Activated CD4-positive, alpha-beta T cell treated with anti-CD3 and anti-CD28 coated beads, Interleukin-2, amount 10 ng/mL, durations not matched to agents 7 days and 5 days (primary cell): ENCODE measurements around the gene FXYD6. TPM values are rescaled to one million over a fixed set of nuclear protein-coding genes. Genes with fewer than 3 reads are reported as not detected.
"Not testable (repeated sequence)": the region's sequence is repeated elsewhere in the genome, so short reads cannot be mapped to it uniquely, and the experiment has no call there.

Experiments used
- CTCF ChIA-PET: fragments of 350-600 bp; sonication (Branson Sonifier 250); formaldehyde crosslinking; loops from one replicate; lab custom pipeline; 2021; ENCODE audit warnings: antibody characterized with exemption; lab: Charles Lee
- POLR2A ChIA-PET: fragments of 350-600 bp; sonication (Branson Sonifier 250); formaldehyde crosslinking; loops from one replicate; lab custom pipeline; 2021; ENCODE audit warnings: antibody characterized with exemption; lab: Charles Lee
- DNase-seq: peaks from one replicate; pipeline ENCODE4 v3.0.0-alpha.2; 2020
- H3K27ac Mint-ChIP-seq: one replicate; pipeline ENCODE4 v1.8.0; 2021; ENCODE audit warnings: mild to moderate bottlenecking, moderate library complexity, mixed read lengths
- H3K27me3 Mint-ChIP-seq: one replicate; pipeline ENCODE4 v1.8.0; 2021; ENCODE audit warnings: mixed read lengths
- H3K36me3 Mint-ChIP-seq: one replicate; pipeline ENCODE4 v1.8.0; 2021; ENCODE audit warnings: low read depth, mixed read lengths
- H3K4me1 Mint-ChIP-seq: one replicate; pipeline ENCODE4 v1.8.0; 2021; ENCODE audit warnings: mixed read lengths
- H3K4me3 Mint-ChIP-seq: one replicate; pipeline ENCODE4 v1.8.0; 2021; ENCODE audit warnings: mild to moderate bottlenecking, moderate library complexity, mixed read lengths
- H3K9me3 Mint-ChIP-seq: one replicate; pipeline ENCODE4 v1.8.0; 2021; ENCODE audit warnings: mixed read lengths
- total RNA-seq, 2 experiments: library from RNA; stranded (reverse); gene quantifications; one replicate each; pipeline ENCODE4 v1.2.3, GENCODE V29; 2021

Gene FXYD6
- total RNA-seq, 2 experiments from 2014 or later, result not detected

GRCh38 chr11:117871160-117871559, 5.3 kb downstream of the FXYD6 start:
- POLR2A ChIA-PET, result no interaction called here
- no peaks in the 10 kb centered on the region for H3K36me3 Mint-ChIP-seq
- peaks cover 35% of the 10 kb centered on the region for H3K4me1 Mint-ChIP-seq
- no peak overlapping the region for H3K4me3 Mint-ChIP-seq
- DNase-seq, result no peak
- CTCF ChIA-PET, result interaction anchor here (1.4 kb wide), 1 partner anchor 18 kb away, joined by 3 read pairs; no protein-coding TSS in a partner anchor
- H3K27ac Mint-ChIP-seq, result no peak overlapping the region
- H3K27me3 Mint-ChIP-seq, result peaks cover 25% of the 10 kb centered on the region
- H3K9me3 Mint-ChIP-seq, result no peaks in the 10 kb centered on the region

GRCh38 chr11:117870103-117870952, 6.1 kb downstream of the FXYD6 start:
- peaks cover 28% of the 10 kb centered on the region for H3K4me1 Mint-ChIP-seq
- peaks cover 16% of the 10 kb centered on the region for H3K27me3 Mint-ChIP-seq
- H3K4me3 Mint-ChIP-seq, result no peak overlapping the region
- H3K36me3 Mint-ChIP-seq, result no peaks in the 10 kb centered on the region
- H3K27ac Mint-ChIP-seq, result no peak overlapping the region
- ChIA-PET POLR2A (no interaction called here), CTCF (no interaction called here)
- DNase-seq, result no peak
- no peaks in the 10 kb centered on the region for H3K9me3 Mint-ChIP-seq

GRCh38 chr11:117869604-117870003, 6.9 kb downstream of the FXYD6 start:
- POLR2A ChIA-PET, result no interaction called here
- Mint-ChIP-seq H3K27me3 (peaks cover 11% of the 10 kb centered on the region), H3K36me3 (no peaks in the 10 kb centered on the region), H3K9me3 (no peaks in the 10 kb centered on the region), H3K4me3 (no peak overlapping the region), H3K4me1 (peaks cover 23% of the 10 kb centered on the region), H3K27ac (no peak overlapping the region)
- DNase-seq, result no peak
- CTCF ChIA-PET, result no interaction called here

GRCh38 chr11:117868815-117869561, 7.5 kb downstream of the FXYD6 start:
- Mint-ChIP-seq H3K4me1 (peaks cover 17% of the 10 kb centered on the region), H3K4me3 (no peak overlapping the region), H3K27ac (no peak overlapping the region), H3K9me3 (no peaks in the 10 kb centered on the region), H3K27me3 (peaks cover 9% of the 10 kb centered on the region), H3K36me3 (no peaks in the 10 kb centered on the region)
- ChIA-PET POLR2A (no interaction called here), CTCF (no interaction called here)
- no peak for DNase-seq

- DNase-seq, result no peak
- Mint-ChIP-seq H3K27me3 (peaks cover 11% of the 10 kb centered on the region), H3K36me3 (no peaks in the 10 kb centered on the region), H3K27ac (no peak overlapping the region), H3K4me3 (no peak overlapping the region), H3K9me3 (no peaks in the 10 kb centered on the region), H3K4me1 (peaks cover 9% of the 10 kb centered on the region)
- CTCF ChIA-PET, result interaction anchor here (1.0 kb wide), 1 partner anchor 46 kb away, joined by 3 read pairs; no protein-coding TSS in a partner anchor
- POLR2A ChIA-PET, result no interaction called here
Measured at GRCh38 chr11:117868088-117868487, 8.4 kb downstream of the FXYD6 start.

- CTCF ChIA-PET, result interaction anchor here (0.6 kb wide), 1 partner anchor 262 kb away, joined by 4 read pairs; no protein-coding TSS in a partner anchor
- H3K36me3 Mint-ChIP-seq, result no peaks in the 10 kb centered on the region
Measured at GRCh38 chr11:117866526-117866925, 9.9 kb downstream of the FXYD6 start.

GRCh38 chr11:117865546-117865945, 10.9 kb downstream of the FXYD6 start:
- CTCF ChIA-PET, result interaction anchor here (1.3 kb wide), 1 partner anchor 81 kb away, joined by 4 read pairs; no protein-coding TSS in a partner anchor
- POLR2A ChIA-PET, H3K4me3 Mint-ChIP-seq, H3K27ac Mint-ChIP-seq, H3K36me3 Mint-ChIP-seq, H3K9me3 Mint-ChIP-seq, H3K27me3 Mint-ChIP-seq, DNase-seq, H3K4me1 Mint-ChIP-seq: not testable (repeated sequence)

More at GRCh38 chr11:117866526-117866925, 9.9 kb downstream of the FXYD6 start:
- peaks cover 9% of the 10 kb centered on the region for H3K27me3 Mint-ChIP-seq
- H3K4me1 Mint-ChIP-seq, result peaks cover 5% of the 10 kb centered on the region
- H3K27ac Mint-ChIP-seq, result no peak overlapping the region
- POLR2A ChIA-PET, result no interaction called here
- H3K4me3 Mint-ChIP-seq, result no peak overlapping the region
- DNase-seq, result no peak
- H3K9me3 Mint-ChIP-seq, result no peaks in the 10 kb centered on the region

GRCh38 chr11:117863383-117863782, 13.1 kb downstream of the FXYD6 start:
- H3K4me3 Mint-ChIP-seq, result no peak overlapping the region
- H3K9me3 Mint-ChIP-seq, result no peaks in the 10 kb centered on the region
- no peak for DNase-seq
- H3K36me3 Mint-ChIP-seq, result no peaks in the 10 kb centered on the region
- POLR2A ChIA-PET, result no interaction called here
- H3K27me3 Mint-ChIP-seq, result peaks cover 9% of the 10 kb centered on the region
- H3K27ac Mint-ChIP-seq, result no peak overlapping the region
- peaks cover 8% of the 10 kb centered on the region for H3K4me1 Mint-ChIP-seq
- CTCF ChIA-PET, result interaction anchor here (1.2 kb wide), 1 partner anchor 20 kb away, joined by 4 read pairs; no protein-coding TSS in a partner anchor

GRCh38 chr11:117862753-117863152, 13.7 kb downstream of the FXYD6 start:
- H3K9me3 Mint-ChIP-seq, result no peaks in the 10 kb centered on the region
- H3K27ac Mint-ChIP-seq, result no peak overlapping the region
- H3K4me1 Mint-ChIP-seq, result peaks cover 8% of the 10 kb centered on the region
- H3K4me3 Mint-ChIP-seq, result no peak overlapping the region
- POLR2A ChIA-PET, result no interaction called here
- CTCF ChIA-PET, result interaction anchor here (1.4 kb wide), 1 partner anchor 84 kb away, joined by 7 read pairs; no protein-coding TSS in a partner anchor
- peaks cover 9% of the 10 kb centered on the region for H3K27me3 Mint-ChIP-seq
- no peak for DNase-seq
- H3K36me3 Mint-ChIP-seq, result no peaks in the 10 kb centered on the region

GRCh38 chr11:117862019-117862725, 14.3 kb downstream of the FXYD6 start:
- ChIA-PET CTCF (interaction anchor here (1.4 to 1.5 kb wide), 2 partner anchors 14 to 85 kb away, joined by 3 to 7 read pairs; no protein-coding TSS in a partner anchor), POLR2A (no interaction called here)
- H3K27me3 Mint-ChIP-seq, result peaks cover 5% of the 10 kb centered on the region
- H3K4me3 Mint-ChIP-seq, result no peak overlapping the region
- H3K4me1 Mint-ChIP-seq, result peaks cover 8% of the 10 kb centered on the region
- DNase-seq, result no peak
- no peak overlapping the region for H3K27ac Mint-ChIP-seq
- no peaks in the 10 kb centered on the region for H3K9me3 Mint-ChIP-seq
- H3K36me3 Mint-ChIP-seq, result no peaks in the 10 kb centered on the region

- no peak overlapping the region for H3K27ac Mint-ChIP-seq
Measured at GRCh38 chr11:117861151-117862018, 15.1 kb downstream of the FXYD6 start.

More at GRCh38 chr11:117861151-117862018, 15.1 kb downstream of the FXYD6 start:
- Mint-ChIP-seq H3K4me1 (peaks cover 8% of the 10 kb centered on the region), H3K4me3 (no peak overlapping the region), H3K36me3 (no peaks in the 10 kb centered on the region), H3K27me3 (peaks cover 12% of the 10 kb centered on the region), H3K9me3 (no peaks in the 10 kb centered on the region)
- ChIA-PET CTCF (interaction anchor here (0.9 to 1.5 kb wide), 3 partner anchors 13 to 86 kb away, joined by 3 to 7 read pairs (median 3); no protein-coding TSS in a partner anchor), POLR2A (no interaction called here)
- DNase-seq, result no peak
